ENCODE measurements around the gene MOB2.

Gene MOB2

GRCh38 chr11:1481483-1481825 is 5.1 kb downstream of the MOB2 start:
- DNase-seq (ENCODE audit: low read depth in 2 of 2) = no peak
- TF ChIP-seq CTCF (IDR thresholded peaks at IDR 0.05; ENCODE audit: low read depth, low read length) = no peak
- no peak overlapping the region for H3K4me3 ChIP-seq (replicated peaks in 1 of 2; ENCODE audit: low read depth in 2 of 2, low read length in 2 of 2)

GRCh38 chr11:1480555-1481482 is 5.8 kb downstream of the MOB2 start:
- no peak for TF ChIP-seq CTCF (IDR thresholded peaks at IDR 0.05; ENCODE audit: low read depth, low read length)
- H3K4me3 ChIP-seq (replicated peaks in 1 of 2; ENCODE audit: low read depth in 2 of 2, low read length in 2 of 2) = no peak overlapping the region
- DNase-seq (ENCODE audit: low read depth in 2 of 2) = no peak

GRCh38 chr11:1480191-1480554 is 6.4 kb downstream of the MOB2 start:
- TF ChIP-seq CTCF (IDR thresholded peaks at IDR 0.05; ENCODE audit: low read depth, low read length) = no peak
- no peak for DNase-seq (ENCODE audit: low read depth in 2 of 2)
- no peak overlapping the region for H3K4me3 ChIP-seq (replicated peaks in 1 of 2; ENCODE audit: low read depth in 2 of 2, low read length in 2 of 2)

- DNase-seq (ENCODE audit: low read depth in 2 of 2) = no peak
- no peak for TF ChIP-seq CTCF (IDR thresholded peaks at IDR 0.05; ENCODE audit: low read depth, low read length)
- no peak overlapping the region for H3K4me3 ChIP-seq (replicated peaks in 1 of 2; ENCODE audit: low read depth in 2 of 2, low read length in 2 of 2)
These were observed 6.9 kb downstream of the MOB2 start for GRCh38 chr11:1479678-1480118.

- TF ChIP-seq CTCF (IDR thresholded peaks at IDR 0.05; ENCODE audit: low read depth, low read length) = no peak
- DNase-seq (ENCODE audit: low read depth in 2 of 2) = no peak
These were observed 7.4 kb downstream of the MOB2 start for GRCh38 chr11:1479006-1479677.

GRCh38 chr11:1478544-1478943 is 8.0 kb downstream of the MOB2 start:
- no peak for DNase-seq (ENCODE audit: low read depth in 2 of 2)
- TF ChIP-seq CTCF (IDR thresholded peaks at IDR 0.05; ENCODE audit: low read depth, low read length) = no peak
- no peak overlapping the region for H3K4me3 ChIP-seq (replicated peaks in 1 of 2; ENCODE audit: low read depth in 2 of 2, low read length in 2 of 2)

More at GRCh38 chr11:1479006-1479677, 7.4 kb downstream of the MOB2 start:
- no peak overlapping the region for H3K4me3 ChIP-seq (replicated peaks in 1 of 2; ENCODE audit: low read depth in 2 of 2, low read length in 2 of 2)

Data from cardiac fibroblast (primary cell).